COLO668 (cell line): ENCODE data around the gene EIF3J.

Source experiments
- DNase-seq: peaks from one replicate; lab custom pipeline; 2025; ENCODE audit not compliant: unreplicated experiment; lab: John Stamatoyannopoulos, UW

EIF3J gene

DNA sequence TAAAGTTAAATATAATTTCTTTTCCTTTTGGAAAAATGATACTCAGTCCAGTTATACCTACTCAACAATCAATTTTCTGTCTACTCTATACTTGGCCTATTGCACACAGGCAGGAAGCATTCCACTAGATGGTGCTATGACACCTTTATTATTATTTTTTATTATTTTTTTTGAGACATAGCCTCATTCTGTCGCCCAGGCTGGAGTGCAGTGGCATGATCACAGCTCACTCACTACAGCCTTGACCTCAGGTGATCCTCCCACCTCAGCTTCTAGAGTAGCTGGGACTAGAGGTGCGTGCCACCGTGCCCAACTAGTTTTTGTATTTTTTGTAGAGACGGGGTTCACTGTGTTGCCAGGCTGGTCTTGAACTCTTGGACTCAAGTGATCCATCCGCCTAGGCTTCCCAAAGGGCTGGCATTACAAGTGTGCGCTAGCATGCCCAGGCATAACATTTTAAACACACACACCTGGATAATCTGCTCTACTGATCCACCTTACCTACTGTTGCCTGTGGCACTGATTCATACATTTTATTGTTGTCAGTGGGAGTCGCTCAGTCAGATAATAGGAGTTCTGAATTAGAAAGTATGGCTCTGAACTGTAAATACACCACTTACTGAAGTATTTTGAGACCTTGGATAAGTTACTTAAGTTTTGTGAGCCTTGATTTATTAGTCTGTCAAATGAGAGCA lies 56.2 kb downstream of the EIF3J start:
- no peak for DNase-seq

DNA sequence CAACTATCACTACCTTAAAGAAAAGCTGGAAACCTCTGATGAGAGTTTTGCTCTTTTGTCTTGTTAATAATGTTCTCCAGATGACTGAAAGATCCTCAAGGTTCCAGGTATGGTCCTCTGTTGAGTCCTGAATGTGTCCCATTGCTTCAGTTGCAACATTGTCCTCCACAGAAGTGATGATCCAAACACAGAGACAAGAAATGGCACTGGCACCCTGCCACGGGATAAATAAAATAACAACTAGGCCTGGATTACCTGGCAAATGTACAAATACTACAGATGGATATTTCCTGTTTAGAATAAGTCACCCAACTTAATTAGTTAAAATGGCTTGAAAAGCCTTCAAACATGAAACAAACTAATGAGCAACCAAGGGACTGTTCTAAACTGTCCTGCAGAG lies 58.3 kb downstream of the EIF3J start:
- no peak for DNase-seq

DNA sequence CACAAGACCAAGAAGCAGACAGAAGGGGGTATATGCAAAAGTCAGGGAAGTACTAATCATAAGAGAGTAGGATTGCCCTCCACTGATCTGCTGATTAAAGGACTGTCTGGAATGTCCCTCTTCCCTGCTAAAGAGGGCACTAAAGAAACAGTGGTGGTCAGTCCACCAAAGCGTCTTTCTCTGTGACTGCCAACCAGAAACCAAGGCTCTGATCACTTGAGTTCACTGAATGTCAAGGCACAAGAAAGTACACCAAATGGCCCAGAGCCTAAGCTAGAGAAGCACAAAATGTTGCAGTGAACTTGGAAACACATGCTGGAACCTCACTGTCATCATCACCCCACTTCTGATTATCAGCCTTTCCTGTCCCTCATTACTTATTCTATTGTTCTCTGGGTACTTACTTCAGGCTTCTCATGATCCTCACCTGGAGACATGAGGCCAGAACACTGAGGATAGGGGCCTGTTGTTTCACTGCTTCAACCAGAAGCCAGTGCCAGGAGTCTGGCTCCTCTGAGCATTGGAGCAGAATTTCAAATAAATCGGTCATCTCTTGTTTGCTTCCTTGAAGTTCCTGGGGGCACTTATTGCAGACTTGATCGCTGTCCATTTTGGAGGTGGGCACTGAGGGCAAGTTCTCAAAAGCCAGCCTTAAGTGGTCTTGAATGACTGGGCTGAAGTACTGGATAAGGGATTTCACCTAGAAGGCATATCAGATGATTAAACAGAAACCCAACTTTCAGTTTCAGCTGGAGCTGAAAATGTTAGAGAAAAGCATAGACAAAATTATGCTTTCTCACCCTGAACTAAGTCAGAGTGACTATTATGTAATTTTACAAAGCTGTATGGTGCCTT lies 58.9 kb downstream of the EIF3J start:
- DNase-seq: no peak

DNA sequence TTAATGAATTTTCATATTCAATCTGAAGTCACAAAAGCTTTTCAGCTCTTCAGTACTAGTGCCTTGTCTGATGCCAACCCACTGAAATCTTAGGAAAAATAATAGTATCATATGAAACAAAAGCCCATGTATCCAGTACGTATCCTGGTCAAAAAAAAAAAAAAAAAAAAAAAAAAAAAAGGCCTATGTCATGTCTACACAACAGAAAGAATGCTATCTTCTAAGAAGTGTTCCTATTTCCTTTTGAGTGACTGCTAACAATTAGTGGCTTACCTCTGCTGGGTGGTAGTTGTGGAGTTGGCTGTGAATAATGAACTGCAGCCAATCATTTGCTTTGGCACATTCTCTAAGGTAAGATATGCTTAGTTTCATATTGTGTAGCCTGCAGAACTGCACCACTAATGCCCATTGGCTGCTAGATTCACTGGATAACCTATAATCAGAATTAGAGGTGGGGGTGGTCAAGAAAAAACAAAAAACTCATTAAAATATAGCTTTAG lies 59.6 kb downstream of the EIF3J start:
- DNase-seq: no peak

DNA sequence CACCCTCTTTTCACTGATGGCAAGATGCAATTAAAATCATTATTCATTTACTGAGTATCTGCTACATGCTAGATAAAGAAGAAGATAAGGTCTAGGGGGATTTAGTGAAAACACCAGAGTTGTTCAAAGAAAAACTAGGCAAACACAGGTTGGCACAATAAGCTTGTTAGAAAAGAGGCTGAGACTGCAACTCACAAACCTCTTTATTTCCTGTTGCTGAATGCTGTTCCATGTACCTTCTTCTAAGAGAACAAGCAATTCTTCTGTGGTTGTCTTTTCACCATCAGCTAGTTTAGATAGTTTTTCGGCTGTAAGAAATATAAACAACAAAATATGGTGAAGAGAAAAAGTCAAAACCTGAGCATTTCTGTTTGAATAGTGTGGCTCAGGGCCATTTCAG lies 61.1 kb downstream of the EIF3J start:
- DNase-seq: no peak

DNA sequence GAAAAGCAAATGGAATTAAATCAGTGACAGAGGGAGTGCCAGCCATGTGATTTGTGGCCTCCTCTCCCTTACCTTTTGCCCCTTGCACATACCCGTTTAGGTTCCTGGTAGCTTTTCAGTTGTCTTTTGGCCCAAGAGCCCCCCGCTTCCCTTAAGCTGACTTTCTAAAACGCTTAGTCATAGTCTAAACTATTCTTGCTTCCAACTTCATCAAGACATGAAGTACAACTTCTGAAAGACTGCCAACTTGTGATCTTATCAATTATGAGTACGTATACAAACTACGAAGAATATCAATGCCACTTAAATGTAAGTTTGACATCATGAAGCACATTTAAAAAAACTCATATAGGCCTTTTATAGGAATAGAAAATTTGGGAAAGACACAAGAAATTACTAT lies 61.9 kb downstream of the EIF3J start:
- no peak for DNase-seq

DNA sequence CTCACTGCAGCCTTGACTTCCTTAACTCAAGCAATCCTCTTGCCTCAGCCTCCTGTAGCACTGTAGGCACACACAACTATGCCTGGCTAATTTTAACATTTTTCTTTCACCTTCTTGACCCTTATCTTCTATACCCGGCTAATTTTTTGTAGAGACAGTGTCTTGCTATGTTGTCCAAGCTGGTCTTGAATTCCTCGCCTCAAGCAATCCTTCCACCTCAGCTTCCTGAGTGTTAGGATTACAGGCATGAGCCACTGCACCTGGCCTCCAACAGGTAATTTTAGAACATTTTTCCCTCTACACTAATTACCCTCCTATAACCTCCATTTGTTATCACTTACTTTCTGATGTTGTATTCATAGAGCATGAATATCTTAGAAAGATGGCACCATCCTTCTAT lies 66.2 kb downstream of the EIF3J start:
- no peak for DNase-seq

DNA sequence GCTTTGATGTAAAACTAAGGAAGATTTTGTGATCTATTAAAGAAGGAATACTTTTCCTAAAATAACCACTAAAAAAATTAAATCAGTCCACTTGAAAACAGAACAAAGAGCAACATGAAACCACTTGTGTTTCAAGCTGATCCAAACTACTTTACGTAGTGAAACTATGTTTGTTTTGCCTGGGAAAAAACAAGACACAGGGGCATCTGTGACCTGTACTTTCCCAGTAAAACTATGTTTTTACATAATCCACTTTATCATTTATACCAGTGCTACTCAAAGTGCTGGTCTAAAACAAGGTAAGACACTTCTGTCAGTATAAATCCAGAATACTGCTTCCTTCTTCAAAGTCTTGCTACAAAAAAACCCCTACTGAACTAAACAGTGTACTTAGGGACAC lies 69.8 kb downstream of the EIF3J start:
- DNase-seq: no peak
